A673 (cell line): ENCODE results near the gene HMGA1. TPM values are rescaled to one million over a fixed set of nuclear protein-coding genes. Genes with fewer than 3 reads are reported as not detected.

Experiments used
- BruUV-seq: library from RNA; stranded (reverse); fragments of 400-500 nt; replicated peaks from 2 replicates; lab custom pipeline; 2021; lab: Mats Ljungman, UMichigan
- CTCF ChIA-PET: fragments of 300-600 bp; sonication (Branson Sonifier 250); formaldehyde crosslinking; loops from one replicate; lab custom pipeline; 2022; ENCODE audit warnings: antibody characterized with exemption; lab: Charles Lee
- POLR2A ChIA-PET: fragments of 300-600 bp; sonication (Branson Sonifier 250); formaldehyde crosslinking; loops from one replicate; lab custom pipeline; 2022; ENCODE audit warnings: antibody characterized with exemption; ENCODE audit not compliant: low non-redundant PET; lab: Charles Lee
- DNase-seq: peaks from one replicate; pipeline ENCODE4 v3.0.0-alpha.2; 2015; ENCODE audit warnings: low spot score
- H3K27ac ChIP-seq: fragments of 200-600 bp; sonication (generic); 2 replicates; pipeline ENCODE4 v1.5.1; 2016; ENCODE audit warnings: mixed run types, low read depth, mild to moderate bottlenecking, mixed read lengths, antibody characterized with exemption, low read length; ENCODE audit not compliant: poor library complexity, severe bottlenecking
- H3K27me3 ChIP-seq: fragments of 200-600 bp; sonication (generic); replicated peaks from 2 replicates; pipeline ENCODE4 v1.6.1; 2017; ENCODE audit warnings: mixed run types, low read depth, mild to moderate bottlenecking, mixed read lengths, antibody characterized with exemption, low read length; ENCODE audit not compliant: insufficient read depth, poor library complexity
- H3K36me3 ChIP-seq: fragments of 200-600 bp; sonication (generic); 2 replicates; pipeline ENCODE4 v1.6.1; 2016; ENCODE audit warnings: mixed run types, mild to moderate bottlenecking, mixed read lengths, antibody characterized with exemption, low read length; ENCODE audit not compliant: insufficient read depth, poor library complexity, severe bottlenecking
- H3K4me1 ChIP-seq: fragments of 200-600 bp; sonication (generic); 2 replicates; pipeline ENCODE4 v1.6.1; 2017; ENCODE audit warnings: mixed run types, mild to moderate bottlenecking, mixed read lengths, antibody characterized with exemption, low read length; ENCODE audit not compliant: insufficient read depth, poor library complexity, severe bottlenecking
- H3K4me3 ChIP-seq: fragments of 200-600 bp; sonication (generic); 2 replicates; pipeline ENCODE4 v1.5.1; 2016; ENCODE audit warnings: low read depth, mixed run types, mild to moderate bottlenecking, mixed read lengths, low read length; ENCODE audit not compliant: poor library complexity, severe bottlenecking
- H3K9me3 ChIP-seq: fragments of 200-600 bp; sonication (generic); 2 replicates; pipeline ENCODE4 v1.6.1; 2016; ENCODE audit warnings: mixed run types, low read depth, mild to moderate bottlenecking, mixed read lengths, antibody characterized with exemption, low read length; ENCODE audit not compliant: poor library complexity, severe bottlenecking
- CTCF ChIP-seq: fragments of 300-800, 200-600 bp; sonication (generic); conservative IDR thresholded peaks from 2 replicates; pipeline ENCODE4 v1.5.1; 2017; ENCODE audit warnings: low read depth, mild to moderate bottlenecking, antibody characterized with exemption, low read length, moderate library complexity, mixed read lengths
- EZH2 ChIP-seq: fragments of 200-600 bp; sonication (generic); IDR thresholded peaks from 2 replicates; pipeline ENCODE4 v1.6.1; 2017; ENCODE audit warnings: borderline replicate concordance, low read depth, mild to moderate bottlenecking, mixed read lengths, antibody characterized with exemption, low read length; ENCODE audit not compliant: poor library complexity, severe bottlenecking
- intact Hi-C: fragments of 100-400 bp; cut with micrococcal nuclease; formaldehyde crosslinking; loops from one replicate; pipeline ENCODE4 v1.10.0; 2022; ENCODE audit not compliant: unreplicated experiment
- total RNA-seq: library from RNA; stranded (reverse); gene quantifications from 2 replicates; pipeline ENCODE4 v1.2.3, GENCODE V29; 2021

The HMGA1 gene
- total RNA-seq, 1 experiment from 2014 or later, result 248 TPM

- no peaks in the 10 kb centered on the region for H3K36me3 ChIP-seq
- ChIA-PET CTCF (no interaction called here), POLR2A (interaction anchor here (0.6 kb wide), 1 partner anchor 214 kb away, joined by 7 read pairs; no protein-coding TSS in a partner anchor)
- DNase-seq, result no peak
- H3K27ac ChIP-seq, result no peak overlapping the region
- BruUV-seq, result no TSS peak
- no peaks in the 10 kb centered on the region for H3K4me1 ChIP-seq
- intact Hi-C loops, result no loop called here
- no peak overlapping the region for H3K4me3 ChIP-seq
- no peaks in the 10 kb centered on the region for H3K9me3 ChIP-seq
- H3K27me3 ChIP-seq, result no peaks in the 10 kb centered on the region
- TF ChIP-seq EZH2 (no peak), CTCF (no peak)
Observed at GRCh38 chr6:34201455-34202107, 35.1 kb upstream of the HMGA1 start.

- Histone ChIP-seq H3K4me3 (no peak overlapping the region), H3K4me1 (no peaks in the 10 kb centered on the region), H3K27me3 (no peaks in the 10 kb centered on the region), H3K27ac (no peak overlapping the region), H3K9me3 (no peaks in the 10 kb centered on the region), H3K36me3 (no peaks in the 10 kb centered on the region)
- ChIA-PET CTCF (no interaction called here), POLR2A (interaction anchor here (0.6 kb wide), 1 partner anchor 213 kb away, joined by 7 read pairs; no protein-coding TSS in a partner anchor)
- no peak for TF ChIP-seq CTCF
- TF ChIP-seq EZH2, result no peak
- intact Hi-C loops, result no loop called here
- no peak for DNase-seq
- no TSS peak for BruUV-seq
Observed at GRCh38 chr6:34202329-34203201, 34.1 kb upstream of the HMGA1 start.

GRCh38 chr6:34204693-34205092, 32.0 kb upstream of the HMGA1 start:
- Histone ChIP-seq H3K27ac (no peak overlapping the region), H3K36me3 (no peaks in the 10 kb centered on the region), H3K27me3 (no peaks in the 10 kb centered on the region), H3K9me3 (no peaks in the 10 kb centered on the region), H3K4me1 (no peaks in the 10 kb centered on the region), H3K4me3 (no peak overlapping the region)
- BruUV-seq, result no TSS peak
- no peak for DNase-seq
- CTCF ChIA-PET, result no interaction called here
- intact Hi-C loops, result no loop called here
- POLR2A ChIA-PET, result no interaction called here
- TF ChIP-seq EZH2, result no peak
- no peak for TF ChIP-seq CTCF
